LHCN-M2 (cell line): Measurements from ENCODE around the gene OR2B2. TPM values are rescaled to one million over a fixed set of nuclear protein-coding genes. Genes with fewer than 3 reads are reported as not detected.

Source experiments
- DNase-seq: peaks from one replicate; pipeline ENCODE4 v3.0.0-alpha.2; 2012; ENCODE audit warnings: low read depth
- total RNA-seq: library from RNA; depleted of rRNA; stranded (reverse); fragments of >200 nt; gene quantifications from 2 replicates; pipeline ENCODE4 v1.2.3, GENCODE V29; 2014; rRNA removed

OR2B2 gene
- total RNA-seq, 1 experiment from 2014 or later, result not detected

- DNase-seq, result peak; percentile 43
Measured at GRCh38 chr6:27867945-27868300, 44.3 kb downstream of the OR2B2 start.

GRCh38 chr6:27867051-27867944 lies 44.9 kb downstream of the OR2B2 start:
- peak; percentile 91 for DNase-seq

- DNase-seq, result peak; percentile 85
Measured at GRCh38 chr6:27866357-27867050, 45.7 kb downstream of the OR2B2 start.

GRCh38 chr6:27865850-27866356 lies 46.3 kb downstream of the OR2B2 start:
- peak; percentile 66 for DNase-seq

GRCh38 chr6:27864906-27865849 lies 47.0 kb downstream of the OR2B2 start:
- DNase-seq, result peak; percentile 98

GRCh38 chr6:27863962-27864905 lies 48.0 kb downstream of the OR2B2 start:
- no peak for DNase-seq

- peak; percentile 43 for DNase-seq
Measured at GRCh38 chr6:27862396-27863066, 49.7 kb downstream of the OR2B2 start.

- no peak for DNase-seq
Measured at GRCh38 chr6:27861861-27862260, 50.3 kb downstream of the OR2B2 start.

GRCh38 chr6:27861276-27861840 lies 50.8 kb downstream of the OR2B2 start:
- no peak for DNase-seq

Other genes starting within 250 kb of the OR2B2 start
- gene OR2B6, start 44.8 kb upstream of the OR2B2 start, total RNA-seq, result not detected in 2 replicates
- 0.40 and 0.45 TPM in 2 replicates for gene ZNF165, start 168.2 kb upstream of the OR2B2 start, total RNA-seq
- 1.0 and 2.2 TPM in 2 replicates for gene ZSCAN16, start 212.2 kb upstream of the OR2B2 start, total RNA-seq
- 12.6 and 15.0 TPM in 2 replicates for gene ZKSCAN8, start 229.5 kb upstream of the OR2B2 start, total RNA-seq